ENCODE measurements around the gene AGAP1. TPM values are rescaled to one million over a fixed set of nuclear protein-coding genes. Genes with fewer than 3 reads are reported as not detected.
A peak's percentile ranks its signal among the peaks of the same experiment; 100 is the strongest.

AGAP1 gene
- total RNA-seq, 4 donors from 2014 or later, result 7.2 to 19.6 (median 15.2) TPM

DNA sequence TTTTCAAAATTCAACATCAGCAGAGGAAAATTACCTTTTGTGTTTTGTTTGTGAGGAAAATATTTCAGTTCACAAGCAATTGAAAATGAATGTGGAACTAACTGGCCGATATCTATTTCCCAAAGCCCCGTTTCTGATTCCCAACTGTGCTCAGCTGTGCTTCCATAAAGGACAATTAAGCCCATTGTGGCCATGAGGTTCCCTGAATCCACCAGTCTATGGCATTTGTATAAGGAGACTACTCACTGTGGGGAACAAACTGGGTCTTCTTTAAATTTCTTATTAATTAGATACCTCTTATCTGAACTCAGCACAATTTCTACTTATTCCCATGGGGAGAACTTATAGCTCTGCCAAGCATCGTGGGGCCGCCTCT is 31.4 kb upstream of the AGAP1 start:
- Histone ChIP-seq H3K4me3 (no peak overlapping the region), H3K27ac (no peak overlapping the region), H3K27me3 (peaks cover 0 to 11% (median 0%) of the 10 kb centered on the region in 4 donors), H3K36me3 (no peaks in the 10 kb centered on the region), H3K4me1 (no peaks in the 10 kb centered on the region), H3K9me3 (no peaks in the 10 kb centered on the region)
- whole genome bisulfite sequencing, 2 donors, result 80 to 93% methylated on average over 4 of the region's 4 CpGs
- DNase-seq, result no peak
- TF ChIP-seq POLR2A (IDR thresholded peaks at IDR 0.05), result no peak
- TF ChIP-seq, protein P1, sequence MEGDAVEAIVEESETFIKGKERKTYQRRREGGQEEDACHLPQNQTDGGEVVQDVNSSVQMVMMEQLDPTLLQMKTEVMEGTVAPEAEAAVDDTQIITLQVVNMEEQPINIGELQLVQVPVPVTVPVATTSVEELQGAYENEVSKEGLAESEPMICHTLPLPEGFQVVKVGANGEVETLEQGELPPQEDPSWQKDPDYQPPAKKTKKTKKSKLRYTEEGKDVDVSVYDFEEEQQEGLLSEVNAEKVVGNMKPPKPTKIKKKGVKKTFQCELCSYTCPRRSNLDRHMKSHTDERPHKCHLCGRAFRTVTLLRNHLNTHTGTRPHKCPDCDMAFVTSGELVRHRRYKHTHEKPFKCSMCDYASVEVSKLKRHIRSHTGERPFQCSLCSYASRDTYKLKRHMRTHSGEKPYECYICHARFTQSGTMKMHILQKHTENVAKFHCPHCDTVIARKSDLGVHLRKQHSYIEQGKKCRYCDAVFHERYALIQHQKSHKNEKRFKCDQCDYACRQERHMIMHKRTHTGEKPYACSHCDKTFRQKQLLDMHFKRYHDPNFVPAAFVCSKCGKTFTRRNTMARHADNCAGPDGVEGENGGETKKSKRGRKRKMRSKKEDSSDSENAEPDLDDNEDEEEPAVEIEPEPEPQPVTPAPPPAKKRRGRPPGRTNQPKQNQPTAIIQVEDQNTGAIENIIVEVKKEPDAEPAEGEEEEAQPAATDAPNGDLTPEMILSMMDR (IDR thresholded peaks at IDR 0.05), result no peak
- intact Hi-C loops (cut with DNase I), result no loop called here

DNA sequence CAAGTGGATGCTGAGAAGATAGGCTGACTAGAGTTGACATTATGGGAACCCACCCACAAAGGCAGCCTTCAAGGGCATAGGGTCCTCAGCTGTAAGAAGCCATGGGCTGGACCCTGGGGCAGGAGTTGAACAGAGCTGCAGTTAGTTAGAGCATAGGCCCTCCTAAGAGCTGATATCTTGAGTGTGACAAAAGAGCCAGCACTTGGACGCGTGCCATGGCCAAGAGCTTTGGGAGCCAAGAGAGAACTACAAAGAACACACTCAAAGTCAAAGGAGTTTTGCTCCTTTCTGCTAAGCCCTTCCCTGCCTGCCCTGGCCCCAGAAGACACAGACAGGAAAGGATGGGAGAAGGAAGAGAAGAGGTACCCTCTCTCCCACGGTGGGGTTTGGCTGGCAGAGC is 29.9 kb upstream of the AGAP1 start:
- intact Hi-C loops (cut with DNase I), result no loop called here
- H3K4me3 ChIP-seq, result no peak overlapping the region
- H3K27me3 ChIP-seq, result peaks cover 0 to 11% (median 0%) of the 10 kb centered on the region in 4 donors
- no peaks in the 10 kb centered on the region for H3K36me3 ChIP-seq
- H3K27ac ChIP-seq, result no peak overlapping the region
- peaks cover 0 to 5% (median 0%) of the 10 kb centered on the region in 3 donors for H3K4me1 ChIP-seq
- TF ChIP-seq, protein P1 (IDR thresholded peaks at IDR 0.05), result no peak
- TF ChIP-seq POLR2A (IDR thresholded peaks at IDR 0.05), result no peak
- WGBS, 2 donors, result 64 to 80% methylated on average over 2 to 3 of the region's 3 CpGs
- no peak for DNase-seq
- H3K9me3 ChIP-seq, result no peaks in the 10 kb centered on the region

DNA sequence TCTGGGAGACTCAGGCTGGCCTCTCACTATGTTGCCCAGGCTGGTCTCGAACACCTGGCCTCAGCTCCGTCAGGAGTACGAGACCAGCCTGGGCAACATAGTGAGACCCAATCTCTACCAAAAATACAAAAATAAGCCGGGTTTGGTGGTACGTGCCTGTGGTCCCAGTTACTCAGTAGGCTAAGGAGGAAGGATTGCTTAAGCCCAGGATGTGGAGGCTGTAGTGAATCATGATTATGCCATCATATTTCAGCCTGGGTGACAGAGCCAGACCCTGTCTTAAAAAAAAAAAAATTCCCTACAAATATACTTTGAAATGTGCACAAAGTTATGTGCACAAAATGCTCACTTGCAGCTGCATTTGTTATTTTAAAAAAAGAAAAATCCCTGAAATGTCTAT is 26.3 kb upstream of the AGAP1 start:
- no peak overlapping the region for H3K27ac ChIP-seq
- no peak for TF ChIP-seq POLR2A (IDR thresholded peaks at IDR 0.05)
- TF ChIP-seq, protein P1 (IDR thresholded peaks at IDR 0.05), result no peak
- WGBS, 2 donors, result 85 to 93% methylated on average over 5 of the region's 5 CpGs

DNA sequence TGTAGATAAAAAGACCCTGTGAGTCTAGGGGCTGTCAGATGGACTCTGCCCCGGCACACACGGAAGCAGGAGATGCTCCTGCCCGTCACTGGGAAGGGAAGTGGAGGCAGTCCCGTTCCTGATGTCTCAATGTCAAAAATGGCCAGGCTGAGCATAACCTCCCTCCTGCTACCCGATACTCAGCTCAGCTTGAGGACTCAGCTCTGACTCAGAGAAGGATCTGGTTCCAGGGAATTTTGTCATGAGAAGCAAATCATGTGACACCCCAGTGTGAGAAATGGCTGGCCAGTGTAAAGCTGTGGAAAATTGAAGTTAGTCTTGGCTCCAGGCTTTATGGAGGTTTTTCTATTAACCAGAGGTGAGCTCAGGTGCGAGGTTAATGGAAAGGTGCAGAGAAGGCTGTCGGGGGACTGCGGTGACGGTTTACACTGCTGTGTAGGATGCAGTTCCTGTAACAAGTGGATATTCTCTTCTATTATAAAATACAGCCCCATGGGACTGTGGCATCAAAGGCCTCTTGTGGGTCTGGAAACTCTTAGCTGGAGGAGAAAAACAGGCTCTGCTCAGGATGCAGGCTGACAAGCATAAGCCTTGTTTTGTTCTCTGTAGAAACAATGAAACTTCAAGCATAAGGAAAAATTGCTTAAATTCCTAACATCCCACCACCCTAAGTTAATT is 24.7 kb upstream of the AGAP1 start:
- Histone ChIP-seq H3K36me3 (no peaks in the 10 kb centered on the region), H3K4me1 (peaks cover 0 to 13% (median 4%) of the 10 kb centered on the region in 3 donors), H3K27me3 (peaks cover 0 to 7% (median 0%) of the 10 kb centered on the region in 4 donors), H3K27ac (peak overlapping the region in 2 of 4 donors; percentile 0 to 35), H3K4me3 (no peak overlapping the region), H3K9me3 (no peaks in the 10 kb centered on the region)
- TF ChIP-seq POLR2A (IDR thresholded peaks at IDR 0.05), result no peak
- TF ChIP-seq, protein P1 (IDR thresholded peaks at IDR 0.05), result no peak
- 40 to 44% methylated on average over 9 of the region's 9 CpGs for WGBS, 2 donors
- DNase-seq, result no peak
- intact Hi-C loops (cut with DNase I), result no loop called here

More for the DNA sequence above, 26.3 kb upstream of the AGAP1 start:
- intact Hi-C loops (cut with DNase I), result no loop called here
- Histone ChIP-seq H3K27me3 (peaks cover 0 to 7% (median 0%) of the 10 kb centered on the region in 4 donors), H3K4me1 (peaks cover 0 to 13% (median 4%) of the 10 kb centered on the region in 3 donors), H3K4me3 (no peak overlapping the region), H3K9me3 (no peaks in the 10 kb centered on the region), H3K36me3 (no peaks in the 10 kb centered on the region)
- DNase-seq, result no peak

DNA sequence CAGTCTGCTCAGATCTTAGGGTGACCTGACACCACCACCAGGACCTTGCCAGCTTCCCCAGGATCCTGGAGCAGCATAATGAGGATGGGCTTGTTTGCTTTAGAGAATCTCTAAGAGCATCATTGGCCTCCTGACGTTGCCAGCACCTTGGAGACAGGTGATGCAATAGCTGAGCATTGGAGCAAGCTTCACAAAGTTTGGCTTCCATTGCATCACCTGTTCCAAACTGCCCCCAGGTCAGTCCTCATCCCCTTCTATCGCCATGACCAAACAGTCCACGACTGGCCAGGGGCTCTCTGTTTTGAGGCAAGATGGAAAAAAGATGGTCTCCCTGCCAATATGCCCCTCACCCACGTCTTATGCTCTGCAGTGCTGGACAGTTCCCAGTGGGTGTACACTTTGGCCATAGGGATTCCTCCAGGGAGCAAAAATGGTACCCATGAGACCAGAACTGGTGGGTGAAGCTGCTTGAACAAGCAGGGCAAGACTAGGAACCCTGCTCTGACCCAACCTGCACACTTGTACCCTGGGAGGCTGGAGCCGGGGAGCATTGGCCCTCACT is 22.6 kb upstream of the AGAP1 start:
- DNase-seq, result no peak
- TF ChIP-seq, protein P1 (IDR thresholded peaks at IDR 0.05), result no peak
- TF ChIP-seq POLR2A (IDR thresholded peaks at IDR 0.05), result no peak
- WGBS, 2 donors, result 72 to 75% methylated on average over 3 to 5 of the region's 5 CpGs
- Histone ChIP-seq H3K36me3 (no peaks in the 10 kb centered on the region), H3K4me1 (peaks cover 0 to 13% (median 4%) of the 10 kb centered on the region in 3 donors), H3K27ac (no peak overlapping the region), H3K4me3 (no peak overlapping the region), H3K9me3 (peaks cover 0 to 10% (median 0%) of the 10 kb centered on the region in 3 donors), H3K27me3 (no peaks in the 10 kb centered on the region)
- intact Hi-C loops (cut with DNase I), result no loop called here
